ENCODE results near the gene NLRP4. TPM values are rescaled to one million over a fixed set of nuclear protein-coding genes. Genes with fewer than 3 reads are reported as not detected.

The NLRP4 gene
- total and polyA plus RNA-seq, 2 of the 4 experiments (the other 2 are of a cell fraction): not detected

DNA sequence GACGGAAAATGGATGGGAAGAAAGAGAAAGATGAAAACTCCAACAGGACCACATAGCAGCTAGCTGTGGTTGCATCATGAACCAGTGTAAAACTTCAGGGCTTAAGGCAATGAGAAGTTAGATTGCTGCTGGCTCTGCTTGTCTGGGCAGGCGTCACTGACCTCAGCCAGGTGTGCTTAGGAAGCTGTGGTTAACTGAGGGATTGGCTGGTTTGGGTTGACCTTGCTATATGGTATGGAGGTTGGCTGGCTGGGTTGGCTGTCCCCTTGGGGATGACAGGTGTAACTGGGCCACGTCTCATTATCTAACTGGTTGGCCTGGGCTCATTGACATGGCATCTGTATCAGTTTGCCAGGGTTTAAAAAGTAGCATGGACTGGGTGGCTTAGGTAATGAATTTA, 40.9 kb downstream of the NLRP4 start:
- dilution Hi-C loops (cut with HindIII; ENCODE audit: low sequenced_read_pairs, unreplicated experiment): no loop called here
- no TSS peak for BruUV-seq (replicated peaks)
- Histone ChIP-seq H4K20me1 (ENCODE audit: insufficient read depth, low read length) (no peaks in the 10 kb centered on the region), H4K5ac (ENCODE audit: low read depth, low read length) (no peak overlapping the region), H3K4me3 (ENCODE audit: insufficient read depth, low read depth, low read length) (no peak overlapping the region), H3K14ac (replicated peaks; ENCODE audit: low read depth, low read length) (no peak overlapping the region), H3K56ac (ENCODE audit: extremely low read depth, insufficient read depth, low read length) (no peak overlapping the region), H4K91ac (ENCODE audit: insufficient read depth, low read depth, low read length) (no peak overlapping the region), H2BK15ac (ENCODE audit: low read depth, low read length) (no peak overlapping the region), H3K23ac (ENCODE audit: low read depth, low read length) (no peak overlapping the region), H3K79me1 (ENCODE audit: low read depth in 1 of 2, low read length in 2 of 2) (no peaks in the 10 kb centered on the region), H3K36me3 (ENCODE audit: control insufficient read depth, insufficient read depth, low read length) (no peaks in the 10 kb centered on the region), H3K9ac (ENCODE audit: low read depth, low read length) (no peak overlapping the region), H3K27me3 (ENCODE audit: control insufficient read depth, insufficient read depth, low read length) (no peaks in the 10 kb centered on the region), H2BK5ac (ENCODE audit: low read depth, low read length, poor library complexity, severe bottlenecking) (no peak overlapping the region), H2AFZ (replicated peaks; ENCODE audit: low read length, poor library complexity) (no peak overlapping the region), H2AK5ac (ENCODE audit: low read depth, low read length) (no peak overlapping the region), H3K27ac (ENCODE audit: insufficient read depth, low read length) (no peak overlapping the region), H2AK9ac (replicated peaks; ENCODE audit: low read depth, low read length, poor library complexity) (no peak overlapping the region), H3K4ac (ENCODE audit: low read depth, low read length) (no peak overlapping the region), H3K9me1 (ENCODE audit: insufficient read depth, low read length) (no peaks in the 10 kb centered on the region), H2BK20ac (ENCODE audit: low read depth, low read length) (no peak overlapping the region), H3K4me1 (ENCODE audit: control insufficient read depth, insufficient read depth, low read length) (no peaks in the 10 kb centered on the region), H4K8ac (ENCODE audit: low read depth in 2 of 2, low read length in 2 of 2) (no peak overlapping the region), H3K4me2 (ENCODE audit: low read depth, low read length) (no peak overlapping the region), H2BK120ac (ENCODE audit: low read depth, low read length) (no peak overlapping the region), H3K9me3 (ENCODE audit: control insufficient read depth, insufficient read depth, low read length) (peaks cover 23% of the 10 kb centered on the region), H3K18ac (ENCODE audit: low read depth, low read length) (no peak overlapping the region)
- TF ChIP-seq MAFK (IDR thresholded peaks at IDR 0.05; ENCODE audit: low read depth, low read length): no peak
- TF ChIP-seq FOS (IDR thresholded peaks at IDR 0.05; ENCODE audit: low read depth, low read length): no peak
- no peak for TF ChIP-seq CHD1 (IDR thresholded peaks at IDR 0.05; ENCODE audit: low read depth, low read length)
- TF ChIP-seq RCOR1 (IDR thresholded peaks at IDR 0.05; ENCODE audit: insufficient replicate concordance, low read length): no peak
- no peak for TF ChIP-seq ELK1 (IDR thresholded peaks at IDR 0.05; ENCODE audit: borderline replicate concordance, low read depth, low read length)
- TF ChIP-seq SMC3 (IDR thresholded peaks at IDR 0.05; ENCODE audit: low read depth, low read length): no peak
- no peak for TF ChIP-seq MXI1 (IDR thresholded peaks at IDR 0.05; ENCODE audit: borderline replicate concordance, low read depth, low read length)
- TF ChIP-seq RFX5 (IDR thresholded peaks at IDR 0.05; ENCODE audit: low read depth, low read length): no peak
- TF ChIP-seq CEBPB (IDR thresholded peaks at IDR 0.05; ENCODE audit: low read depth, low read length): no peak
- TF ChIP-seq USF2 (IDR thresholded peaks at IDR 0.05; ENCODE audit: low read depth, low read length): no peak
- TF ChIP-seq, protein P1, sequence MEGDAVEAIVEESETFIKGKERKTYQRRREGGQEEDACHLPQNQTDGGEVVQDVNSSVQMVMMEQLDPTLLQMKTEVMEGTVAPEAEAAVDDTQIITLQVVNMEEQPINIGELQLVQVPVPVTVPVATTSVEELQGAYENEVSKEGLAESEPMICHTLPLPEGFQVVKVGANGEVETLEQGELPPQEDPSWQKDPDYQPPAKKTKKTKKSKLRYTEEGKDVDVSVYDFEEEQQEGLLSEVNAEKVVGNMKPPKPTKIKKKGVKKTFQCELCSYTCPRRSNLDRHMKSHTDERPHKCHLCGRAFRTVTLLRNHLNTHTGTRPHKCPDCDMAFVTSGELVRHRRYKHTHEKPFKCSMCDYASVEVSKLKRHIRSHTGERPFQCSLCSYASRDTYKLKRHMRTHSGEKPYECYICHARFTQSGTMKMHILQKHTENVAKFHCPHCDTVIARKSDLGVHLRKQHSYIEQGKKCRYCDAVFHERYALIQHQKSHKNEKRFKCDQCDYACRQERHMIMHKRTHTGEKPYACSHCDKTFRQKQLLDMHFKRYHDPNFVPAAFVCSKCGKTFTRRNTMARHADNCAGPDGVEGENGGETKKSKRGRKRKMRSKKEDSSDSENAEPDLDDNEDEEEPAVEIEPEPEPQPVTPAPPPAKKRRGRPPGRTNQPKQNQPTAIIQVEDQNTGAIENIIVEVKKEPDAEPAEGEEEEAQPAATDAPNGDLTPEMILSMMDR (conservative IDR thresholded peaks at IDR 0.05; ENCODE audit: low read depth, low read length): no peak
- no peak for TF ChIP-seq NFE2L2 (IDR thresholded peaks at IDR 0.05; ENCODE audit: low read depth, low read length)
- TF ChIP-seq POLR2A (IDR thresholded peaks at IDR 0.05; ENCODE audit: low read depth, low read length): no peak
- TF ChIP-seq RAD21 (IDR thresholded peaks at IDR 0.05; ENCODE audit: low read length): no peak
- no peak for TF ChIP-seq MAZ (IDR thresholded peaks at IDR 0.05; ENCODE audit: borderline replicate concordance, low read depth, low read length)
- POLR2A ChIA-PET (ENCODE audit: unreplicated experiment): no interaction called here
- intact Hi-C loops (cut with micrococcal nuclease): no loop called here
- no peak for DNase-seq
- in situ Hi-C loops (cut with MboI; ENCODE audit: low sequenced_read_pairs): no loop called here
- no peak for ATAC-seq (ENCODE audit: low read depth)
- CTCF ChIA-PET: no interaction called here
- WGBS, 2 experiments (ENCODE audit: extremely low coverage in 2 of 2, insufficient read length in 1 of 2): 0% methylated on average over 1 of the region's 3 CpGs; no CpG with 5 or more reads in 1 of the 2 experiments
